Measurements from ENCODE around the gene RNF138. TPM values are rescaled to one million over a fixed set of nuclear protein-coding genes. Genes with fewer than 3 reads are reported as not detected.

RNF138 gene
- total RNA-seq, 2 donors from 2014 or later, result 45.2 to 59.6 TPM

- no peak overlapping the region for H3K9ac ChIP-seq (ENCODE audit: extremely low read depth, low read length, poor library complexity, severe bottlenecking)
- no peak overlapping the region for H3K4me3 ChIP-seq (ENCODE audit: low read length)
- TF ChIP-seq CTCF (conservative IDR thresholded peaks at IDR 0.05), result no peak
- no peak overlapping the region for H3K27ac Mint-ChIP-seq
- H3K36me3 Mint-ChIP-seq (ENCODE audit: low read depth), result peaks cover 49% of the 10 kb centered on the region
- H3K36me3 ChIP-seq (ENCODE audit: control insufficient read depth, insufficient read depth, low read length), result peaks cover 87% of the 10 kb centered on the region
- no peaks in the 10 kb centered on the region for H3K4me1 ChIP-seq (ENCODE audit: control insufficient read depth, insufficient read depth, low read length)
- no peaks in the 10 kb centered on the region for H3K27me3 Mint-ChIP-seq (ENCODE audit: insufficient read depth)
- no peak overlapping the region for H3K4me3 Mint-ChIP-seq
- H3K9me3 Mint-ChIP-seq, result no peaks in the 10 kb centered on the region
- DNase-seq, result no peak
- no peak overlapping the region for H3K27ac ChIP-seq (ENCODE audit: low read depth, low read length)
- no peaks in the 10 kb centered on the region for H3K9me3 ChIP-seq (ENCODE audit: control insufficient read depth, low read length)
- no peaks in the 10 kb centered on the region for H3K27me3 ChIP-seq (ENCODE audit: control insufficient read depth, insufficient read depth, low read length, poor library complexity, severe bottlenecking)
- WGBS, 2 experiments (ENCODE audit: insufficient coverage in 1 of 2, insufficient read length in 1 of 2), result 100% methylated on average over 2 of the region's 3 CpGs
- H3K4me1 Mint-ChIP-seq, result no peaks in the 10 kb centered on the region
These were observed 34.9 kb downstream of the RNF138 start for GRCh38 chr18:32126538-32126937.

- Mint-ChIP-seq H3K4me1 (no peaks in the 10 kb centered on the region), H3K9me3 (peaks cover 1% of the 10 kb centered on the region), H3K27ac (no peak overlapping the region), H3K27me3 (ENCODE audit: insufficient read depth) (no peaks in the 10 kb centered on the region), H3K4me3 (no peak overlapping the region), H3K36me3 (ENCODE audit: low read depth) (peaks cover 10% of the 10 kb centered on the region)
- H3K4me3 ChIP-seq (ENCODE audit: low read length), result no peak overlapping the region
- H3K9me3 ChIP-seq (ENCODE audit: control insufficient read depth, low read length), result no peaks in the 10 kb centered on the region
- no peak overlapping the region for H3K27ac ChIP-seq (ENCODE audit: low read depth, low read length)
- WGBS, 2 experiments (ENCODE audit: insufficient coverage in 1 of 2, insufficient read length in 1 of 2), result 97 to 100% methylated on average over 1 to 2 of the region's 2 CpGs
- H3K36me3 ChIP-seq (ENCODE audit: control insufficient read depth, insufficient read depth, low read length), result peaks cover 21% of the 10 kb centered on the region
- H3K4me1 ChIP-seq (ENCODE audit: control insufficient read depth, insufficient read depth, low read length), result no peaks in the 10 kb centered on the region
- TF ChIP-seq CTCF (conservative IDR thresholded peaks at IDR 0.05), result no peak
- DNase-seq, result no peak
- H3K27me3 ChIP-seq (ENCODE audit: control insufficient read depth, insufficient read depth, low read length, poor library complexity, severe bottlenecking), result no peaks in the 10 kb centered on the region
- H3K9ac ChIP-seq (ENCODE audit: extremely low read depth, low read length, poor library complexity, severe bottlenecking), result no peak overlapping the region
These were observed 44.0 kb downstream of the RNF138 start for GRCh38 chr18:32135625-32136024.

GRCh38 chr18:32138332-32138982 is 46.8 kb downstream of the RNF138 start:
- no peaks in the 10 kb centered on the region for H3K36me3 ChIP-seq (ENCODE audit: control insufficient read depth, insufficient read depth, low read length)
- H3K27ac ChIP-seq (ENCODE audit: low read depth, low read length), result no peak overlapping the region
- H3K4me3 Mint-ChIP-seq, result no peak overlapping the region
- no peak for TF ChIP-seq CTCF (conservative IDR thresholded peaks at IDR 0.05)
- H3K27ac Mint-ChIP-seq, result no peak overlapping the region
- 100% methylated on average over 1 of the region's 1 CpG for WGBS, 2 experiments (ENCODE audit: insufficient coverage in 1 of 2, insufficient read length in 1 of 2)
- no peaks in the 10 kb centered on the region for H3K4me1 ChIP-seq (ENCODE audit: control insufficient read depth, insufficient read depth, low read length)
- H3K9me3 ChIP-seq (ENCODE audit: control insufficient read depth, low read length), result no peaks in the 10 kb centered on the region
- H3K4me1 Mint-ChIP-seq, result no peaks in the 10 kb centered on the region
- H3K36me3 Mint-ChIP-seq (ENCODE audit: low read depth), result no peaks in the 10 kb centered on the region
- no peak overlapping the region for H3K9ac ChIP-seq (ENCODE audit: extremely low read depth, low read length, poor library complexity, severe bottlenecking)
- no peaks in the 10 kb centered on the region for H3K27me3 ChIP-seq (ENCODE audit: control insufficient read depth, insufficient read depth, low read length, poor library complexity, severe bottlenecking)
- no peaks in the 10 kb centered on the region for H3K27me3 Mint-ChIP-seq (ENCODE audit: insufficient read depth)
- peaks cover 2% of the 10 kb centered on the region for H3K9me3 Mint-ChIP-seq
- DNase-seq, result no peak
- no peak overlapping the region for H3K4me3 ChIP-seq (ENCODE audit: low read length)

Data from endodermal cell (in vitro differentiated cells).